Liver (tissue), 3 donors: ENCODE results near the gene STOML1.

Experiments
- ATF3 ChIP-seq: IDR thresholded peaks from 2 replicates; pipeline ENCODE4 v1.6.1; 2016; ENCODE audit warnings: antibody characterized with exemption
- CTCF ChIP-seq: fragments of 150-350 bp; IDR thresholded peaks from 2 replicates; pipeline ENCODE4 v1.5.1; 2017; ENCODE audit warnings: improper control_type of control experiment, low read depth, low read length; ENCODE audit not compliant: missing input control
- HNF4A ChIP-seq, 2 donors: conservative IDR thresholded peaks; 2 replicates each; pipeline ENCODE4 v1.6.1; 2016; ENCODE audit warnings: antibody characterized with exemption in 2 of 2, mild to moderate bottlenecking in 2 of 2
- JUND ChIP-seq, 2 donors: IDR thresholded peaks; 2 replicates each; pipeline ENCODE4 v1.6.1; 2016; ENCODE audit warnings: antibody characterized with exemption in 2 of 2
- REST ChIP-seq: IDR thresholded peaks from 2 replicates; pipeline ENCODE4 v1.6.1; 2016; ENCODE audit warnings: antibody characterized with exemption, mild to moderate bottlenecking
- RXRA ChIP-seq, 2 donors: IDR thresholded peaks; 2 replicates each; pipeline ENCODE4 v1.6.1; 2017 to 2018; ENCODE audit warnings: antibody characterized with exemption in 2 of 2, mild to moderate bottlenecking in 1 of 2
- YY1 ChIP-seq: IDR thresholded peaks from 2 replicates; pipeline ENCODE4 v1.6.1; 2016; ENCODE audit warnings: antibody characterized with exemption, mild to moderate bottlenecking
- donor health status: healthy.
- donor health status: healthy.

GRCh38 chr15:73965758-73966113 is 26.4 kb downstream of the STOML1 start:
- TF ChIP-seq CTCF (no peak), YY1 (no peak), HNF4A (conservative IDR thresholded peaks at IDR 0.05) (no peak), REST (no peak), RXRA (IDR thresholded peaks at IDR 0.05) (no peak), JUND (IDR thresholded peaks at IDR 0.05) (no peak), ATF3 (no peak)
